ENCODE results near the gene IL5.
"Not testable (repeated sequence)": the region's sequence is repeated elsewhere in the genome, so short reads cannot be mapped to it uniquely, and the experiment has no call there.

Gene IL5

DNA sequence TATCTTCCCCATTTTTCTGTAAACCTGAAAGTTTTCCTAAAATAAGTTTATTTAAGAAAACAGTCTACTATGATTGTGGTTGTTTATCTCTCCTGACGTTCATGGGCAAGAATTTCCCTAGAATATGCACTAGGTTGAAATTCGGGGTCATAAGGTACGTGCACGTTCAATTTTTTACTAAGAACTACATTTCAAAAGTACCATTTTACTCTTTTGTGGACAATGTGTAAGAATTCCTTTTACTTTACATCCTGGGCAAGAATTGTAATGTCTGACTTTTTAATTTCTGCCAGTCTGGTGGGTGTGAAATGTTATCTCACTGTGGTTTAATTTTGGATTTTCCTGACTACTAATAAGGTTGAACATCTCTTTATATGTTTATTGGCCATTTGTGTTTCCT lies 12.4 kb downstream of the IL5 start:
- H3K4me3 ChIP-seq (ENCODE audit: low read depth, low read length), result no peak overlapping the region

DNA sequence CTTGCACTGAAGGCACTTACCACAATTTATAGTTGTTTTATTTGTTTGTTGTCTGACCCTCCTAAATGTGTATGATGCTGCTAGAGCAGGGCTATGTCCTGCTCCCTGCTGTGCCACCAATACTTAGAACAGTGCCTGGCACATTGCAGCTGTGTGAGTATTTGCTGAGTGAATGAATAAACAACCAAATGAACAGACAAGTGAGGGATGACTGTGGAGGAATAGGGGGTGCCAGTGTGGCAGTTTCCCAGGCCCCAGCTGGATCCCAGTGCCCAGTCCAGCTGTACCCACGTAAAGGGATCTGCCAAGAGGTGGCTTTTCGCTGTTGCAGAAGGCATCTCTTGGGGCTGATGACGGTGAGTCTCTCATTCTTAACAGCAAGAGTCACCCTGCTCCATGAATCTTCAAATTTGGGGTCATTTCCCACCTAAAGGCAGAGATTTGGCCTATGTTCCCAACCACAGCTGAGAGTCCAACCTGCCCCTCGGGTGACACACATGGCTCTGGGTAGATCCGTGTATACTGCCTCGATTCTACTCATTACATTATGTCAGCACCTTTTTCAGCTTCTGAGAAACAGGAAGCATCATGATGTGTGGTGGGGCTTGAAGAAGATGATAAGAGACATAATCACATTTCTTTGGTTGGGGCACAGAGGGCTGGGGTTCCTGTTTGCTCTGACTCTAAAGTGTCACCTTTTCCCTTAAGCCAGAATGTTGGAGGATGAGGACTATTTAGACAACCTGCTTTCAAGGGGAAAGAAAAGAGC lies 14.3 kb downstream of the IL5 start:
- H3K4me3 ChIP-seq (ENCODE audit: low read depth, low read length), result no peak overlapping the region

DNA sequence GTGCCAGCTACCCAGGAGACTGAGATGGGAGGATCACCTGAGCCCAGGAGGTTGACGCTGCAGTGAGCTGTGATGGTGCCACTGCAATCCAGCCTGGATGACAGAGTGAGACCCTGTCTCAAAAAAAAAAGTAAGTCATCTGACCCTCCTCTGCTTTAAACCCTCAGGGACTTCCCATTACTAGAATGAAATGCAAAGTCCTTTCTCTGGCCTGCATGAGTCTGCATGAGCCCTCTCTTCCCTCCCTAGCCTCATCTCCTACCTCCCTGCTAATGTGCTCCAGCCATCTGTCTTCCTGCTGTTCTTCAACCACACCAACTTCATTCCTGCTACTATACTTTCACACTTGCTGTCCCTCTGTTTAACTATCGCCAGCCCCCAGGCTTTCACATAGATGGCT lies 15.3 kb downstream of the IL5 start:
- no peak overlapping the region for H3K4me3 ChIP-seq (ENCODE audit: low read depth, low read length)

DNA sequence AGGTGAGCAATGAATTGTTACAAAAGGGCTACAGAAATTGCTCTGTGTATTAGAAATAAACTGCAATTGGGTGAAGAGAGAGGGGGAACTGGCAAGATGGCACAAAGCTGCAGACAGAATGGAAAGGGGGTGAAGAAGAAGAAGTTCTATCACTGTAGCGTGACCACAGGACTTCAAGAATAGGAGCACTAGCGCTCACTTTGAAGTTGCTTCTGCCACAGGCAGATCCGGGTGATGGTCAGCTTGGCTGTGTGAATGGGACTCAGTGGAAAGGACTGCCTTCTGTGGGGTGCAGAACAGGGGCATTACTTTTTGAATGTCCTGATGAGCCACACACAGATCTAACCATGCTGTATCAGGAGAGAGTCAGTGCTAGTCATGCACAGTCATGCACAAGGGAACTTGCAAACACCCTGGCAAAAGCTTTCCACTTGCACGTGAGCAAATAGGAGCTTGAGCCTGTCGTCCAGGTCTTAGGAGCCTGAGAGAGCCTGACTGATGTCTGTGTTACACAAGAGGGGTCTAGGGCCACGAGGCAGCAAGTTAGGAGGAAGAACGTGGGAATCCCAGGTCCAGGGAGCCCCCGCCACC lies 16.3 kb downstream of the IL5 start:
- H3K4me3 ChIP-seq (ENCODE audit: low read depth, low read length), result no peak overlapping the region

DNA sequence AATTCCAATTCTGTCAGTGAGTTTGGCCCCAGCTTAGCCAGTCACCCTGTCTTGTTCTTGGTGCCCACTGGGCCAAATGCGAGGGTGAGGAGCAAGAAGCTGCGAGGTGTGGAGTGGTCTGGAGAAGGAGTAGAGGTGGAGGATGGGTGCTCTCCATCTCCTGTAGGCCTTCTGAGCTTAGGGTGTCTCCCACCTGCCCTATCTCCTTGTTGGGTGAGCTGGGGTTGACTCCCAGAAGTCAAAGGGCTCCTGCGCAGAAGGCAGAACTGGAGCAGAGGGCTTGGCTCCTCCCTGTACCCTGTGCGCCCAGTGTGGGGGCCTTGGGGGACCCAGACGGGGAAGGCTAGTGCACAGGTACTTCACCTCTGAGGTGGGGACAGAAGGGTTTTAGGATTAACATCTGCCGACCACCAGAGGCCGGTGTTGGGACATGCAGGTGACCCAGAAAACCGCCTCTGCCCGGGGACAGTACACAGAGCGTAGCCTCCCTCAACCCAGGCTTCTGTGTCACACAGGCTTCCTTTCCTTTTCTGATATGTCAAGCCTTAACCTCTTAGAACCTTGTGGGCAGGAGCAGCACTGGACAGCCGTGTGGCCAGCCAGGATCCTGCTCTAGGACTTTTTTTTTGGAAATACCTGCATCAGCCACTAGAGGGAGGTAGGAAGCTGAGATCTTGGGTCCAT lies 16.9 kb downstream of the IL5 start:
- no peak overlapping the region for H3K4me3 ChIP-seq (ENCODE audit: low read depth, low read length)

DNA sequence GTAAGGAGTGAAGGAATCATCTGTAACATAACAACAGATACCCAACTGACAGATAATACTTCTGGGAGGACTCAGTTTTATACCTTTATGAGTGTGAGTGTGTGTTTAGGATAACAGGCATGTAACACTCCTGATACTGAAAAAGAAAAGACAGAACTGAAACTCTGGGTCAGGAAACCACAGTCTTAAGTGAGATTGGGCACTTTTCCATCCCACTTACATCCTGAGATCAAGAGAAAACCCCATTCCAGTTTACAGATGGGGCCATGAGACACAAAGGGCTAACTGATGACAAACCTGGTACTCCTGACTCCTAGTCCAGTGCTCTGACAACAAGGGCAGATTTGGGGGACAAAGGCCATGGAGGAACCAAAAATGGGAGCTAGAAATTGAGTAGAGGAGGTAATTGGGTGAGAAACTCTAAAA lies 18.0 kb downstream of the IL5 start:
- no peak overlapping the region for H3K4me3 ChIP-seq (ENCODE audit: low read depth, low read length)

DNA sequence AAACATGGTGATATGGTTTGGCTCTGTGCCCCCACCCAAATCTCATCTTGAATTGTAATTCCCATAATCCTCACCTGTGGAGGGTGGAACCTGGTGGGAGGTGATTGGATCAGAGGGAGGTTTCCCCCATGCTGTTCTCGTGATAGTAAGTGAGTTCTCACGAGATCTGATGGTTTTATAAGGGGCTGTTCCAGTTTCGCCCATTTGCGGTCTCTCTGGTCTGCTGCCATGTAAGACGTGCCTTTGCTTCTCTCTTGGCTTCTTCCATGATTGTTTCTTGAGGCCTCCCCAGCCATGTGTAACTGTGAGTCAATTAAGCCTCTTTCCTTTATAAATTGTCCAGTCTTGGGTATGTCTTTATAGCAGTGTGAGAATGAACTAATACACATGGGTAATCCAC lies 18.4 kb downstream of the IL5 start:
- not testable (repeated sequence) for H3K4me3 ChIP-seq (ENCODE audit: low read depth, low read length)

DNA sequence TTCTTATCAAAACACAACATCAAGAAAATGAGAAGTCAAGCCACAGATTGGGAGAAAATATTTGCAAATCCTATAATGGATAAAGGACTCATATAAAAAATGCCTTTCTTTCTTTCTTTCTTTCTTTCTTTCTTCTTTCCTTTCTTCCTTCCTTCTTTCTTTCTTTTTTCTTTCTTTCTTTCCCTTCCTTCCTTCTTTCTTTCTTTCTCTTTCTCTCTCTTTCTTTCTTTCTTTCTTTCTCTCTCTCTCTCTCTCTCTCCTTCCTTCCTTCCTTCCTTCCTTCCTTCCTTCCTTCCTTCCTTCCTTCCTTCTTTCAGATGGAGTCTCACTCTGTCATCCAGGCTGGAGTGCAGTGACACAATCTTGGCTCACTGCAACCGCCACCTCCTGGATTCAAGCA lies 21.3 kb downstream of the IL5 start:
- H3K4me3 ChIP-seq (ENCODE audit: low read depth, low read length), result not testable (repeated sequence)

DNA sequence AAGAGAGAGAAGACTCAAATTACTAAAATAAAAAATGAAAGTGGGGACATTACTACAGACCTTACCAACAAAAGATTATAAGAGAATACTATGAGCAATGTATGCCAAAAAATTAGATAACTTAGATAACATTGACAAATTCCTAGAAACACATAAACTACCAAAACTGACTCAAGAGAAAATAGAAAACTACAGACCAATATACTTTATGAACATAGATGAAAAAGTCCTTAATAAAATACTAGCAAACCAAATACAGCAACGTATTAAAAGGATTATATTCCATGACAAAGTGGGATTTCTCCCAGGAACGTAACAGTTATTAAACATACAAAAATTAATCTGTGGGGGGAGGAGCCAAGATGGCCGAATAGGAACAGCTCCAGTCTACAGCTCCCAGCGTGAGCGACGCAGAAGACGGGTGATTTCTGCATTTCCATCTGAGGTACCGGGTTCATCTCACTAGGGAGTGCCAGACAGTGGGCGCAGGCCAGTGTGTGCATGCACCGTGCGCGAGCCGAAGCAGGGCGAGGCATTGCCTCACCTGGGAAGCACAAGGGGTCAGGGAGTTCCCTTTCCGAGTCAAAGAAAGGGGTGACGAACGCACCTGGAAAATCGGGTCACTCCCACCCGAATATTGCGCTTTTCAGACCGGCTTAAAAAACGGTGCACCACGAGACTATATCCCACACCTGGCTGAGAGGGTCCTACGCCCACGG lies 29.5 kb downstream of the IL5 start:
- not testable (repeated sequence) for H3K4me3 ChIP-seq (ENCODE audit: low read depth, low read length)

DNA sequence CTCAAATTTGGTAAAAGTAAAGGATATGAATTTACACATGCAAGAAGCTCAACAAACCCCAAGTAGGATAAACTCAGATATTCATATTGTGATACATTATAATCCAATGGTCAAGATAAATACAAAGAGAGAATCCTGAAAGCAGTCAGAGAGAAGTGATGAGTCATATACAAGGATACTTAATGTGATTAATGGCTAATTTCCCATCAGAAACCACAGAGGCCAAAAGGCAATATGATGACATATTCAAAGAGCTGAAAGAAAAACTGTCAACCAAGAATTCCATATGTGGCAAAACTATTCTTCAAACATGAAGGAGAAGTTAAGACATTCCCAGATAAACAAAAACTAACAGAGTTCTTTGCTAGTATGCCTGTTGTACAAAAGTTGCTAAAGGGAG lies 33.2 kb downstream of the IL5 start:
- H3K4me3 ChIP-seq (ENCODE audit: low read depth, low read length), result no peak overlapping the region

DNA sequence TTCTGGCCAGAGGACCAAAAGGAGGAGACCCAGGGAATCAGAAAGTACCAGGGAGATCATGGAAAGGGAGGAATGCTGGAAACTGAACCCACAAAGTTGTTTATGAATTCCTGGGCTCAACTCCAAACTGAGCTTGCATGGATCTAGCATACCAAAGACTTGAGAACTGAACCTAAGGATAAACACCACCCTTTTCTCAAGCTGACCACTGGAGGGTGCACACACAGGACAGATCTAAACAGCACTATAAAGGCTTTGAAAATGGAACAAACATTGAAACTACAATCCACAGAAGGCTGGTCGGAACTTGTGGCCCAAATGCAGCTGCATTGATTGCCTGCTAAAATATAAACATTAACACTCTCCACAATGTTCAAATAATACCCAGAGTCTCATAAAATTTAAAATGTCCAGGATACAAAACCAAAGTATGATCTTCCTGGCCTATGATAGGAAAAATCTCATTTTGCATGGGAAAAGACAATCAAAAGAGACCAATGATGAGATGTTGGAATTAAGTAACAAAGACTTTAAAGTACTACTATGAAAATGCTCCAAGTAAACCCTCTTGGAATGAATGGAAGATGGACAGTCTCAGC lies 37.1 kb downstream of the IL5 start:
- no peak overlapping the region for H3K4me3 ChIP-seq (ENCODE audit: low read depth, low read length)

DNA sequence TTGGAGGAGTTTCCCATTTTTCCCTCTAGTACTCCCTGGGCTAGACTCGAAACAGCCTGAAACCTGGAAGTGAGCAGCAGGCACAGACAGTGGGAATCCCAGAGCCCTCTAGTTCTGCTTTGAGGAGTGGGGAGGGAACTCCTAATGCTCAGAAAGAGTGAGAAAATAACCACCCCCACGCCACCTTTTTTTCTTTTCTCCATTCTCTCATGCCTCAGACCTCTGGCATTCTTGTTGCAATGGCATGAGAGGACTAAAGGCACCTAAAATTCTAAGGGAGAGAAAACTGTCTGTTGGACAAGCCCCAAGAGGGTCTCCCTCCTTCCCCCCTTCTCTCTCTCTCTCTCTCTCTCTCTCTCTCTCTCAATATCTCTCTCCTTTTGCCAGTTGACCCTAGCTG lies 37.7 kb downstream of the IL5 start:
- no peak overlapping the region for H3K4me3 ChIP-seq (ENCODE audit: low read depth, low read length)

DNA sequence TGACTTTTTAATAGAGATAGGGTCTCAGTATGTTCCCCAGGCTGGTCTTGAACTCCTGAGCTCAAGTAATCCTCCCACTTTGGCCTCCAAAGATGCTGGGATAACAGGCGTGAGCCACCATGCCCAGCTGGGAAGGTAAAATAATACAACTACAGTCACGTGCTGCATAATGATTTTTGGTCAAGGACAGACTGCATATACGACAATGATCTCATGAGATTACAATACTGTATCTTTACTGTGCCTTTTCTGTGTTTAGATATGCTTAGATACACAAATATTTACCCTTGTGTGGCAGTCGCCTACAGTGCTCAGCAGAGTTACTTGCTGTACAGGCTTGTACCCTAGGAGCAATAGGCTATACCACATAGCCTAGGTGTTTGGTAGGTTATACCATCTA lies 38.6 kb downstream of the IL5 start:
- no peak overlapping the region for H3K4me3 ChIP-seq (ENCODE audit: low read depth, low read length)

DNA sequence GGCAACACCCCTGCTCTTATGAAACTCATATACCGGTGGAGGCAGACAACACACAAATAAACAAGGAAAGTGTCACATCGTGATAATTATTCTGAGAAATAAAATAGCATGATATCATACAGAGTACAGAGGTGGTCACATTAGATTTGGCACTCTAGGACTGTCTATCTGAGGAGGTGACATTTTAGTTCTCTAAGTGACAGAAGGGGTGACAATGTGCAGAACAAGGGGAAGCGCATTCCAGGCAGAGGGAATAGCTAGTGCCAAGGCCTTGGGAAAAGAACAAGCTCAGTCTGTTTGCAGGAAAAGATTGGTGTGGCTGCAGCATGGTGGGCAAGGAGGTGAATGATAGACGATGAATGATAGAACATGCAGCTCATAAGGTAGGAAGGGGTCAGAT lies 40.1 kb downstream of the IL5 start:
- no peak overlapping the region for H3K4me3 ChIP-seq (ENCODE audit: low read depth, low read length)

DNA sequence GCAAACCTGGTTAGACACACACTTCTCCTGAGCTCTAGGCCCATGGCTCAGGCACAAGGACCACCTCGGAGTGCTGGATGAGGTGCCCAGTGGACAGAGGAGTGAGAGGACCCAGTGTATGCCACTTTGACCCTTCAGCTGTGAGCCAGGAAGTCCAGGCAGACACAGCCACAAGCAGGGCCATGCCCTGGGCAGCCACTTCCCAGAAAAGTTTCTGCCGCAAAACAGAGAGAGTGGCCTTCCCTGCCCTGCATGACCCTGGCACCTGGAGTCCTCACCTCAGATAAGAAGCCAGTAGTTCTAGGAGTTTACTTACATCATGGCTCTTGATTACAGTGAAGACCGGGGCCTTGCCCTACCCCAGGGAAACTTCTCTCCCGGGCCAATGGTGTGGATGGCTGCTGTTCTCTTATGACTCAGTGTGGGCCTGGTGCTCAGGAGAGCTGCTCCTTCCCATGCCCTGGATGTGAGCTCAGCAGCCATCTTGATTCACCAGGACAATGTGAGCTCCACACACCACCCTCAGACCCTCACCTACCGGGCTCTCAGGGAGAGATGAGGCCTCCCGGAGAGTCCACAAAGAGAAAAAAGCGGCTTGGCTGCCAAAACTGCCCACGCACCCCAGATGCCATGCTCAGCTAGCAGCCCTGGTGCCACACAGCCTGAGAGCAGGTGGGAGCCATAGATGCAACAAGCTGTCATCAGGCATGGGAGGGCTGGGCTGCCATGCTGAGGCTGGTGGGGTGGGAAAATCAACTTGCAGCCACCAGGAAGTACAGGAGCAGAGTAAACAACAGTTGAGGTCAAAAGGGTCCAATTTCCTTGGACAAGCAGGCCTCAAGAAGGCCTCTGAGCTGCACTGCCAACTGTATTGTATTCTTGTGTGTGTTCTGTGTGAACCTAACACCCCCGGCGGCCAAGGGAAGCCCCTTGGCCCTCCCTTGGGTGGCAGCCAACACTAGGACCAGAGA lies 41.1 kb downstream of the IL5 start:
- H3K4me3 ChIP-seq (ENCODE audit: low read depth, low read length), result no peak overlapping the region

DNA sequence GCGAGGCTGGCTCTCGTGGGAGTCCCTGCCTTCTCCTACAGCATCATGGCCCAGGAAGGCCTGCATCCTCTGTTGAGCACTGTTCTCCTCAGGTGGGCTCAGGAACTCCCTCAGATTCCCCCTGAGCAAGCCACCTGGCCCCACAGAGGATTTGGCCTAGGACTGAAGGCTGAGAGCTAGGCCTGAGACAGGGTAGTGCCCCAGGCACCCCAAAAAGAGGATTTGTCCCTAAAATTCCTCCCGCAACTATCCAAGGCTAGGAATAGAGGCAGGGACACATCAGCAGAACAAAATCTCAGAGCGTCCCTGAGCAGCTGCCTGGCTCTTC lies 41.7 kb downstream of the IL5 start:
- no peak overlapping the region for H3K4me3 ChIP-seq (ENCODE audit: low read depth, low read length)

DNA sequence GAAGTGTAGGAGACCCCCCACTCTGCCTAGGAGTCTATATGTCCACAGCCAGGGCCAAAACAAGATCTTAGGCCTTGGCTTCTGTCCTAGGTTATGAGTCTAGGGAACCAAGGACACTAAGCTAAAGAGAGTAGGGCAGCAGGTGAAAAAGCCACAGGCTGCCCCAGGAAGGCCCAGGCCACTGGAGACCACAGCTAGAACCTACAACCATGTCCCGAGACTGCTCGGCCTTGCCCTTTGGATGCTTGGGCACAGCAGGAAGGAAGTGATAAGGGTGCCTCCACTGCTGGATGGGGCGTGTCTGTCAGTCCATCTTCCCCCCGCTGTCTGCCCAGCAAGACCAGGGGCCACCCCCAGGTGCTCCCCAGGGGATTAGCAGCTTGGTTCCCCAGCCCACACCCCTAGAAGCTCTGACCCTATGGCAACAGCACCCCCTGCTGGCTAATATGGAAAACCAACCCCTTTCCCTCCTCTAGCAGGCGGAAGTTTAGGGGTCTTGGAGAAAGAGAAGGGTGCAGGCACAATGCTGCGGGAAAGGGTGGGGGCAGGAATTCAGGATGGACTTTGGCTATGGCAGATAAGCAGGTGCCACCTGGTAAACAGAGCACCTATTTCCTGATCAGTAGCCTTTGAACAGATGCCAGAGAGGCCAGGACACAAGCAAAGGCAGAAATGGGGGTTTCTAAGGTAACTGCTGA lies 42.2 kb downstream of the IL5 start:
- no peak overlapping the region for H3K4me3 ChIP-seq (ENCODE audit: low read depth, low read length)

DNA sequence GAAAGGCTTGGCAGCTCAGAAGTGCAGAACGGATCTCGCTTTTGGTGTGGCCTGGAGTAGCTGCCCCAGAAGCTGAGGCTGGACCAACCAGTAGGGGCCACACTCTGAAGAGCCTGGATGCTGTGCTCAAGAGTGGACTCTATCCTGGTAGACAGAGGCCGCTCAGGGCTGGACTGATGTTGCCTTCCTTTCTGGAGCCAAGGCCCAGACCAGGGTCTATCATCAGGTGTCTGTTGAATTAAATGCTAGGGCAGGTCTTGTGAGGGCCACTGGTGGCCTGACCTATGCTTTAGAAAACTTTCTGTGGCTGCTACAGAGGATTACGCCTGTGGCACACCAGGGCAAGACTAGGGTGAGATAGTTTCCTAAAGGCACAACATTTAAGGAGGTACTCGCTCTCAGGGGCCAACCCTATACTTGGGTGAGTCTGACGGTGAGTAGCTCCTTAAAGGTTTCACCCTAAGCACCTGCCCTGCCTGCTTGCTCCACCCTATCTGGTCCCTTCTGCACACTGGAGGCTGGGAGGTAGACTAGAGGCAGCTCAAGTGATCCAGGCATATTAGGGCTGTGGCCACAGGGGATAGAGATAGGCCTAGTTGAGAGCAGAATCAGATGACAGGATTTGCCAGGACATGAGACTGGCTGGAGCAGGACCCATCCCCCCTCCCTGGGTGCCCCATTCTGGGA lies 42.9 kb downstream of the IL5 start:
- H3K4me3 ChIP-seq (ENCODE audit: low read depth, low read length), result no peak overlapping the region

Data from iPS-11a (cell line).